A549 (cell line): ENCODE data around the gene ZNF43. TPM values are rescaled to one million over a fixed set of nuclear protein-coding genes. Genes with fewer than 3 reads are reported as not detected.
A peak's percentile ranks its signal among the peaks of the same experiment; 100 is the strongest.
"Not testable (repeated sequence)": the region's sequence is repeated elsewhere in the genome, so short reads cannot be mapped to it uniquely, and the experiment has no call there.

Experiments used
- ATAC-seq, 2 experiments: fragments of 200-7000 bp in 1 of 2; fragments of >200 bp in 1 of 2; cut with Nextera tagmentation in 1 of 2; cut with Tn5 transposase in 1 of 2; 3 replicates each; pipeline versions ENCODE4 v1.8.0 to v1.9.1; 2018 to 2020; ENCODE audit warnings: mild to moderate bottlenecking in 1 of 2, moderate library complexity in 1 of 2
- CTCF ChIA-PET: fragments of 300-600 bp; sonication (Branson Sonifier 250); formaldehyde crosslinking; extraction: SDS; loops from one replicate; lab custom pipeline; 2021; ENCODE audit warnings: antibody characterized with exemption, inconsistent platforms; lab: Yijun Ruan, JAX
- POLR2A ChIA-PET: fragments of 350-600 bp; formaldehyde crosslinking; extraction: SDS; loops from one replicate; lab custom pipeline; 2021; ENCODE audit warnings: antibody characterized with exemption, inconsistent platforms; lab: Yijun Ruan, JAX
- DNase-seq, 2 experiments: peaks; one replicate each; pipeline versions ENCODE4 v3.0.0 to v3.0.0-alpha.2; 2011 to 2016; ENCODE audit warnings: low read depth in 1 of 2, low spot score in 1 of 2
- FAIRE-seq: peaks from 2 replicates; lab custom pipeline; 2011; peaks lifted over from hg19 to GRCh38; lab: Jason Lieb, UNC
- H3K27ac ChIP-seq, 2 experiments: fragments of >200 bp; sonication (Bioruptor Twin); formaldehyde crosslinking; 3 replicates each; pipeline ENCODE4 v1.5.1; 2016 to 2017
- H3K4me1 ChIP-seq: fragments of >200 bp; sonication (Bioruptor Twin); formaldehyde crosslinking; 3 replicates; pipeline ENCODE4 v1.6.1; 2016
- H3K4me2 ChIP-seq: fragments of >200 bp; sonication (Bioruptor Twin); formaldehyde crosslinking; 3 replicates; pipeline ENCODE4 v1.6.1; 2016
- H3K4me3 ChIP-seq: fragments of >200 bp; sonication (Bioruptor Twin); formaldehyde crosslinking; 3 replicates; pipeline ENCODE4 v1.5.1; 2016
- H3K9me3 ChIP-seq: fragments of >200 bp; sonication (Bioruptor Twin); formaldehyde crosslinking; 3 replicates; pipeline ENCODE4 v1.6.1; 2016
- BHLHE40 ChIP-seq: IDR thresholded peaks from 2 replicates; pipeline ENCODE4 v1.6.1; 2012; ENCODE audit warnings: low read depth, low read length, inconsistent platforms
- CBX8 ChIP-seq: fragments of 200-600 bp; sonication (generic); IDR thresholded peaks from 2 replicates; pipeline ENCODE4 v1.6.1; 2016
- E2F6 ChIP-seq: IDR thresholded peaks from 2 replicates; pipeline ENCODE4 v1.6.1; 2012; ENCODE audit warnings: low read depth, borderline replicate concordance
- EHMT2 ChIP-seq: fragments of 200-600 bp; sonication (generic); IDR thresholded peaks from 2 replicates; pipeline ENCODE4 v1.6.1; 2016; ENCODE audit warnings: antibody characterized with exemption, low read depth, mild to moderate bottlenecking, moderate library complexity
- ELK1 ChIP-seq: fragments of 150-350 bp; IDR thresholded peaks from 2 replicates; pipeline ENCODE4 v1.6.1; 2014; ENCODE audit warnings: low read depth, mild to moderate bottlenecking, low read length
- ESRRA ChIP-seq: fragments of 150-350 bp; IDR thresholded peaks from 2 replicates; pipeline ENCODE4 v1.6.1; 2014; ENCODE audit warnings: mild to moderate bottlenecking, low read length, borderline replicate concordance
- FOSB ChIP-seq: fragments of 250-450 bp; sonication (Bioruptor Pico); IDR thresholded peaks from 2 replicates; pipeline ENCODE4 v1.5.0; 2020; ENCODE audit warnings: mild to moderate bottlenecking, moderate library complexity
- FOSL2 ChIP-seq, 2 experiments: fragments of 450-650 bp in 1 of 2; fragments of >200 bp in 1 of 2; sonication (Bioruptor Twin) in 1 of 2; formaldehyde crosslinking; IDR thresholded peaks; 2 replicates each; pipeline versions ENCODE4 v1.5.0 to v1.6.1; 2016 to 2020; ENCODE audit warnings: mild to moderate bottlenecking in 1 of 2, moderate library complexity in 1 of 2
- HEYL ChIP-seq: fragments of 250-450 bp; sonication (Bioruptor Pico); IDR thresholded peaks from 2 replicates; pipeline ENCODE4 v1.8.0; 2021; ENCODE audit warnings: mild to moderate bottlenecking, moderate library complexity
- JUNB ChIP-seq: fragments of >200 bp; sonication (Bioruptor Twin); formaldehyde crosslinking; IDR thresholded peaks from 2 replicates; pipeline ENCODE4 v1.6.1; 2016
- MAX ChIP-seq: IDR thresholded peaks from 2 replicates; pipeline ENCODE4 v1.6.1; 2012
- MAZ ChIP-seq: fragments of 150-350 bp; IDR thresholded peaks from 2 replicates; pipeline ENCODE4 v1.6.1; 2014; ENCODE audit warnings: antibody characterized with exemption, low read depth, low read length, borderline replicate concordance
- NFE2L2 ChIP-seq: fragments of 150-350 bp; conservative IDR thresholded peaks from 2 replicates; pipeline ENCODE4 v1.6.1; 2014; ENCODE audit warnings: low read length
- NPAS2 ChIP-seq: fragments of 250-450 bp; sonication (Bioruptor Pico); IDR thresholded peaks from 2 replicates; pipeline ENCODE4 v1.8.0; 2022; ENCODE audit warnings: mild to moderate bottlenecking, moderate library complexity, borderline replicate concordance
- POLR2A ChIP-seq: IDR thresholded peaks from 2 replicates; pipeline ENCODE4 v1.6.1; 2012; ENCODE audit warnings: mild to moderate bottlenecking, low read length
- RAD21 ChIP-seq, 2 experiments: fragments of >200 bp in 1 of 2; sonication (Bioruptor Twin) in 1 of 2; formaldehyde crosslinking in 1 of 2; IDR thresholded peaks in 1 of 2; conservative IDR thresholded peaks in 1 of 2; 2 replicates in 1 of 2; 3 replicates in 1 of 2; pipeline ENCODE4 v1.6.1; 2012 to 2018; ENCODE audit warnings: inconsistent platforms in 1 of 2
- RCOR1 ChIP-seq: fragments of 150-350 bp; IDR thresholded peaks from 2 replicates; pipeline ENCODE4 v1.6.1; 2014; ENCODE audit warnings: antibody characterized with exemption, low read length, low read depth
- RFX5 ChIP-seq: fragments of 450-650 bp; IDR thresholded peaks from 2 replicates; pipeline ENCODE4 v1.7.1; 2014; ENCODE audit warnings: antibody characterized with exemption, mild to moderate bottlenecking, moderate library complexity
- RNF2 ChIP-seq: fragments of 200-600 bp; sonication (generic); IDR thresholded peaks from 2 replicates; pipeline ENCODE4 v1.6.1; 2016; ENCODE audit warnings: low read depth, mild to moderate bottlenecking, antibody characterized with exemption, moderate library complexity, borderline replicate concordance
- TFCP2L1 ChIP-seq: fragments of 250-450 bp; sonication (Bioruptor Pico); IDR thresholded peaks from 2 replicates; pipeline ENCODE4 v1.5.0; 2021; ENCODE audit warnings: mild to moderate bottlenecking
- TP53 ChIP-seq: fragments of 250-450 bp; sonication (Bioruptor Pico); IDR thresholded peaks from 2 replicates; pipeline ENCODE4 v1.5.0; 2021; ENCODE audit warnings: mild to moderate bottlenecking, moderate library complexity
- ZNF302 ChIP-seq: fragments of 250-450 bp; sonication (Bioruptor Pico); IDR thresholded peaks from 2 replicates; pipeline ENCODE4 v1.9.0; 2021; ENCODE audit warnings: inconsistent platforms, mild to moderate bottlenecking, moderate library complexity
- ZSCAN20 ChIP-seq: fragments of 250-450 bp; sonication (Bioruptor Pico); IDR thresholded peaks from 2 replicates; pipeline ENCODE4 v1.8.0; 2022; ENCODE audit warnings: mild to moderate bottlenecking, moderate library complexity
- WGBS: methylation state at CpG from one replicate; pipeline ENCODE4 v1.1.6; 2017; ENCODE audit errors: missing lambda C conversion rate; 5-methylcytosine and 5-hydroxymethylcytosine counted together
- polyA plus RNA-seq, 4 experiments: library from polyadenylated mRNA; depleted of rRNA in 3 of 4; stranded (reverse); fragments of >200 nt; fragmentation: RNase III in 1 of 4; extraction: RNeasy Plus Mini Kit Qiagen cat#74134 plus additional on column Dnase treatment in 1 of 4; gene quantifications; 2 replicates in 3 of 4; 3 replicates in 1 of 4; pipeline ENCODE4 v1.2.3, GENCODE V29; 2011 to 2017

Gene ZNF43
- polyA plus RNA-seq, 2 of the 4 experiments (the other 2 are of a cell fraction) = 9.6 to 10.0 TPM

GRCh38 chr19:21824679-21825078 lies 11.3 kb downstream of the ZNF43 start:
- FAIRE-seq (no peak), ATAC-seq (peak in 1 of 2 experiments; percentile 60; a peak in 2 of 6 replicates), DNase-seq (peak in 1 of 2 experiments; percentile 22)
- 0% methylated on average over 1 of the region's 1 CpG for WGBS
- TF ChIP-seq ESRRA (no peak), NFE2L2 (no peak), TFCP2L1 (CRISPR knock-in tag) (no peak), EHMT2 (no peak), FOSB (CRISPR knock-in tag) (no peak), ZNF302 (CRISPR knock-in tag) (no peak), CBX8 (no peak)
- ChIA-PET CTCF (interaction anchor here (0.7 kb wide), 1 partner anchor 27 kb away, joined by 6 read pairs; no protein-coding TSS in a partner anchor), POLR2A (interaction anchor here (2.3 kb wide), 1 partner anchor 11 kb away, joined by 9 read pairs; the partner anchor contains the start of gene ZNF43)
- Histone ChIP-seq H3K4me3 (no peak overlapping the region), H3K27ac (peak overlapping the region in 1 of 2 experiments; percentile 59; a peak in 2 of 6 replicates), H3K9me3 (peaks cover 14% of the 10 kb centered on the region; the same call in 2 of the 3 replicates), H3K4me2 (peak overlapping the region; percentile 34), H3K4me1 (peaks cover 11% of the 10 kb centered on the region; the same call in 1 of the 3 replicates)

- H3K4me1 ChIP-seq = peaks cover 11% of the 10 kb centered on the region; the same call in 1 of the 3 replicates
- no peak for FAIRE-seq
- no peak overlapping the region for H3K4me2 ChIP-seq
- POLR2A ChIA-PET = interaction anchor here (0.6 kb wide), 1 partner anchor 12 kb away, joined by 3 read pairs; no protein-coding TSS in a partner anchor
- H3K4me3 ChIP-seq = no peak overlapping the region
- 49% methylated on average over 4 of the region's 4 CpGs for WGBS
- TF ChIP-seq NPAS2 (CRISPR knock-in tag) (no peak), POLR2A (no peak), E2F6 (no peak), HEYL (CRISPR knock-in tag) (no peak), ELK1 (no peak), FOSB (CRISPR knock-in tag) (no peak)
- peaks cover 9% of the 10 kb centered on the region; the same call in 2 of the 3 replicates for H3K9me3 ChIP-seq
- no peak for ATAC-seq
- no peak overlapping the region for H3K27ac ChIP-seq
- DNase-seq = no peak
- CTCF ChIA-PET = interaction anchor here (0.6 kb wide), 1 partner anchor 237 kb away, joined by 3 read pairs; no protein-coding TSS in a partner anchor
These were observed 12.8 kb downstream of the ZNF43 start for GRCh38 chr19:21823224-21823623.

- Histone ChIP-seq H3K4me1 (no peaks in the 10 kb centered on the region), H3K4me2 (no peak overlapping the region), H3K9me3 (peaks cover 2% of the 10 kb centered on the region; the same call in 1 of the 3 replicates), H3K4me3 (no peak overlapping the region), H3K27ac (no peak overlapping the region)
- TF ChIP-seq RAD21 (conservative IDR thresholded peaks at IDR 0.05 in 1 of 2, IDR thresholded peaks at IDR 0.05 in 1 of 2) (no peak), ZSCAN20 (CRISPR knock-in tag) (no peak), E2F6 (no peak), TP53 (CRISPR knock-in tag) (no peak), ESRRA (no peak), ELK1 (no peak), MAX (no peak), FOSL2 (IDR thresholded peaks at IDR 0.05) (no peak), FOSL2 (CRISPR knock-in tag; IDR thresholded peaks at IDR 0.05) (no peak), RCOR1 (no peak), BHLHE40 (no peak), MAZ (no peak), TFCP2L1 (CRISPR knock-in tag) (no peak), JUNB (no peak), RNF2 (no peak), RFX5 (no peak)
- 0% methylated on average over 4 of the region's 4 CpGs for WGBS
- no peak for FAIRE-seq
- no peak for DNase-seq
- CTCF ChIA-PET = no interaction called here
- no peak for ATAC-seq
- POLR2A ChIA-PET = no interaction called here
These were observed 23.5 kb downstream of the ZNF43 start for GRCh38 chr19:21812448-21812847.

- H3K27ac ChIP-seq, H3K4me1 ChIP-seq, H3K4me2 ChIP-seq, POLR2A ChIA-PET, ATAC-seq, H3K4me3 ChIP-seq, CTCF ChIA-PET, DNase-seq, FAIRE-seq, H3K9me3 ChIP-seq: not testable (repeated sequence)
- 19% methylated on average over 3 of the region's 3 CpGs for WGBS
These were observed 27.5 kb downstream of the ZNF43 start for GRCh38 chr19:21808400-21809000.
